Mucosa of rectum (tissue), 2 donors: ENCODE data around the gene CSTF1.

ENCODE experiments used
- H3K27ac ChIP-seq, 2 donors: one replicate each; pipeline ENCODE4 v1.7.0; 2013; ENCODE audit warnings: inconsistent platforms in 2 of 2, low read depth in 2 of 2, low read length in 2 of 2
- H3K27me3 ChIP-seq, 2 donors: one replicate each; pipeline ENCODE4 v1.7.0; 2013; ENCODE audit warnings: low read length in 2 of 2; ENCODE audit not compliant: control insufficient read depth in 2 of 2, insufficient read depth in 2 of 2
- H3K36me3 ChIP-seq, 2 donors: one replicate each; pipeline ENCODE4 v1.7.0; 2013; ENCODE audit warnings: low read length in 2 of 2; ENCODE audit not compliant: control insufficient read depth in 2 of 2, insufficient read depth in 2 of 2
- H3K4me1 ChIP-seq, 2 donors: one replicate each; pipeline ENCODE4 v1.7.0; 2013; ENCODE audit warnings: low read length in 2 of 2, mild to moderate bottlenecking in 1 of 2; ENCODE audit not compliant: control insufficient read depth in 2 of 2, insufficient read depth in 2 of 2
- H3K4me3 ChIP-seq, 2 donors: one replicate each; pipeline ENCODE4 v1.7.0; 2013; ENCODE audit warnings: low read length in 2 of 2
- H3K9ac ChIP-seq, 2 donors: one replicate each; pipeline ENCODE4 v1.7.0; 2013; ENCODE audit warnings: low read length in 2 of 2, low read depth in 1 of 2, mild to moderate bottlenecking in 1 of 2
- H3K9me3 ChIP-seq, 2 donors: one replicate each; pipeline ENCODE4 v1.7.0; 2013; ENCODE audit warnings: low read length in 2 of 2; ENCODE audit not compliant: control insufficient read depth in 2 of 2
- donor health status: healthy.
- donor health status: Normal muscosa, but diverticular disease.

The CSTF1 gene

DNA sequence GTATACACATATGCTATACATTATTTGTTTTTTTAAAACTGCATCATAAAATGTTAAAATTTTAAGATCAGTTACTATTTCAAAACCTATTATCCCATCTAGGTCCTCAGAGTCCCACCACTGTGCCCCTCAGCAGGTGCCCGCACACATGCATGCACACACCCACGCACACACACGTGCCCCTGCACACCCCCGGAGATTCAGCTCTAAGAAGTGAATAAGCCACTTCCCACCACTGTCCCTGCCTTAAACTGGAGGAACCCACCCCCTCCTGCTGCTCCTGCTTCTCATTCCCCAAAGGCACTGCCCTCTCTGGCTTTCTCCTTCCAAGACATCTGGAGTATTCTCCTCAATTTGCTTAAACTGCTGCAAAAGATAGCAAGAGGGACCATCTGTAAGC lies 39.1 kb upstream of the CSTF1 start:
- Histone ChIP-seq H3K9ac (no peak overlapping the region), H3K4me1 (peaks cover 0 to under 1% of the 10 kb centered on the region in 2 donors), H3K36me3 (no peaks in the 10 kb centered on the region), H3K27ac (no peak overlapping the region), H3K27me3 (no peaks in the 10 kb centered on the region), H3K4me3 (no peak overlapping the region), H3K9me3 (no peaks in the 10 kb centered on the region)

DNA sequence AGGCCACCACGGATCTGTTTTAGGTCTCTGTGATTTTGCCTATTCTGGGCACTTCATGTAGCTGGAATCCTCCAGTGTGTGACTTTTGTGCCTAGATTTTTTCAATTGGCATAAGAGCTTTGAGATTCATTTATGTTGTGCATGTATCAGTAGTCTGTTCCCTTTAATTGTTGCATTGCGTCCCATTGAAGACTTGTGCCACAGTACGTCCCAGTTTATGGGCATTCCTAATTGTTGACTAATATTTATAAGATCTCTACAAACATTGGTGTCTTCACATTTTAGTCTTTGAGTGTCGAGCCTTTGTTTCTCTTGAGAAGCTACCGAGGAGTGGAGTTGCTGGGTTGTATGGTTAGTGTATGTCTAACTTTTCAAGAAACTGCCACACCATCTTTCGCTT lies 34.4 kb upstream of the CSTF1 start:
- Histone ChIP-seq H3K4me1 (peaks cover 6 to 8% of the 10 kb centered on the region in 2 donors), H3K4me3 (peak overlapping the region in 1 of 2 donors; percentile 79), H3K27ac (no peak overlapping the region), H3K36me3 (no peaks in the 10 kb centered on the region), H3K9me3 (no peaks in the 10 kb centered on the region), H3K27me3 (no peaks in the 10 kb centered on the region), H3K9ac (no peak overlapping the region)

- H3K27ac ChIP-seq: peak within 1 kb of the TSS; percentile 0 to 48
- no peaks in the 10 kb centered on the region for H3K9me3 ChIP-seq
- no peaks in the 10 kb centered on the region for H3K36me3 ChIP-seq
- H3K4me1 ChIP-seq: peaks cover 6 to 8% of the 10 kb centered on the region in 2 donors
- H3K9ac ChIP-seq: peak within 1 kb of the TSS; percentile 65 to 83
- H3K27me3 ChIP-seq: no peaks in the 10 kb centered on the region
- H3K4me3 ChIP-seq: peak within 1 kb of the TSS; percentile 79 to 88
Observed at GRCh38 chr20:56358600-56359211, 33.7 kb upstream of the CSTF1 start, which contains the start of gene FAM210B. Gene FAM210B (plus strand): TSS chr20:56358974. CDS start chr20:56359006, 32 bp downstream.

- Histone ChIP-seq H3K27me3 (no peaks in the 10 kb centered on the region), H3K27ac (peak overlapping the region; percentile 0 to 48), H3K4me3 (peak overlapping the region; percentile 79 to 88), H3K36me3 (no peaks in the 10 kb centered on the region), H3K9me3 (no peaks in the 10 kb centered on the region), H3K4me1 (peaks cover 6 to 8% of the 10 kb centered on the region in 2 donors), H3K9ac (peak overlapping the region; percentile 65 to 83)
Observed at GRCh38 chr20:56359212-56360132, 33.0 kb upstream of the CSTF1 start.

- H3K9ac ChIP-seq: peak overlapping the region in 1 of 2 donors; percentile 83
- H3K27me3 ChIP-seq: no peaks in the 10 kb centered on the region
- H3K4me3 ChIP-seq: peak overlapping the region; percentile 79 to 88
- H3K36me3 ChIP-seq: peaks cover 0 to 2% of the 10 kb centered on the region in 2 donors
- H3K27ac ChIP-seq: peak overlapping the region in 1 of 2 donors; percentile 38
- no peaks in the 10 kb centered on the region for H3K9me3 ChIP-seq
- H3K4me1 ChIP-seq: peaks cover 6 to 8% of the 10 kb centered on the region in 2 donors
Observed at GRCh38 chr20:56360133-56360907, 32.1 kb upstream of the CSTF1 start.

DNA sequence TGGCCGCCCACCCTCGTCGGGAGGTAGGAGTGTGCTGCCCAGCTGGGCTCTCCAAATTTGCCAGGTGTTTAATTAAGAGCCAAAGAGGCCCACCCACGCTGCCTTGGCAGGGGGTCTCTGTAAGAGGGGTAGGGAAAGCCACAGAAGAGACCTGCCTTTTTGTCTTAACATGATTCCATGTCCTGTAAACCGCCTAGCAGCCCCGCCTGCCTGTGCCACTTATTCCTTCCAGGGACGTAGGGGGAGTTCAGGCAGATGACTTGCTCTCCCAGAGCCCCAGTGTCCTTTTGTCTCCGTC lies 31.6 kb upstream of the CSTF1 start:
- H3K27me3 ChIP-seq: no peaks in the 10 kb centered on the region
- H3K9ac ChIP-seq: no peak overlapping the region
- no peak overlapping the region for H3K4me3 ChIP-seq
- H3K36me3 ChIP-seq: peaks cover 0 to 3% of the 10 kb centered on the region in 2 donors
- H3K9me3 ChIP-seq: no peaks in the 10 kb centered on the region
- H3K4me1 ChIP-seq: peaks cover 6 to 8% of the 10 kb centered on the region in 2 donors
- no peak overlapping the region for H3K27ac ChIP-seq

GRCh38 chr20:56361900-56362299 lies 30.5 kb upstream of the CSTF1 start:
- H3K36me3 ChIP-seq: peaks cover 6 to 11% of the 10 kb centered on the region in 2 donors
- H3K4me3 ChIP-seq: no peak overlapping the region
- H3K9ac ChIP-seq: no peak overlapping the region
- no peaks in the 10 kb centered on the region for H3K9me3 ChIP-seq
- peaks cover 6 to 8% of the 10 kb centered on the region in 2 donors for H3K4me1 ChIP-seq
- no peak overlapping the region for H3K27ac ChIP-seq
- H3K27me3 ChIP-seq: no peaks in the 10 kb centered on the region

DNA sequence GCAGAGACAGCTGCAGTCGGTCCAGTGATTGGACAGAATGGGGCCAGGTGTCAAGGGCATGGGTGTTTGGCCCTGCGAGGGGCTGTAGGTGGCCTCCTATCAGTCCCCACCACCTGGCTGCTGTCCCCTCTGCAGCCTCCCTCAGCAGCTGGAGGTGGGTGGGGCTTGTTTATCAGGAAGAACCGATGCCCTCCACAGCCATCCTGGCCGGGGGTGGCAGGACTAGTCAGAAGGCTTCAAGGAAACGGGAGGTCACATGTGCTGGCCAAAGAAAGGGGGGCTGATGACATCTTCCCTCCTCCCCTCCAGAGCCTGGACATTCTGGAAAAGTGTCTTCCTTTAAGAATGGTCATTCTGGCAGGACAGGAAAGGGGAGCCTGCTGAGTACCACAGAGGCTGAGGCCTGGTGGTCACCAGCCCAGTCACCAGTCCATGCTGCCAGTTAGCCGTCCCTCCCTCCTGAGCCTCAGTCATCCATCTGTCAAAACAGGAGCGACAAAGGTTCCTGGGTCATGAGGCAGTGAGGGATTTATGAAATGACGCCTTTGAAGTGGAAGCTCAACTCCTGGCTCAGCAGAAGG lies 29.5 kb upstream of the CSTF1 start:
- Histone ChIP-seq H3K4me1 (peaks cover 6 to 8% of the 10 kb centered on the region in 2 donors), H3K27me3 (no peaks in the 10 kb centered on the region), H3K36me3 (peaks cover 6 to 13% of the 10 kb centered on the region in 2 donors), H3K9me3 (no peaks in the 10 kb centered on the region), H3K9ac (no peak overlapping the region), H3K4me3 (no peak overlapping the region), H3K27ac (no peak overlapping the region)

DNA sequence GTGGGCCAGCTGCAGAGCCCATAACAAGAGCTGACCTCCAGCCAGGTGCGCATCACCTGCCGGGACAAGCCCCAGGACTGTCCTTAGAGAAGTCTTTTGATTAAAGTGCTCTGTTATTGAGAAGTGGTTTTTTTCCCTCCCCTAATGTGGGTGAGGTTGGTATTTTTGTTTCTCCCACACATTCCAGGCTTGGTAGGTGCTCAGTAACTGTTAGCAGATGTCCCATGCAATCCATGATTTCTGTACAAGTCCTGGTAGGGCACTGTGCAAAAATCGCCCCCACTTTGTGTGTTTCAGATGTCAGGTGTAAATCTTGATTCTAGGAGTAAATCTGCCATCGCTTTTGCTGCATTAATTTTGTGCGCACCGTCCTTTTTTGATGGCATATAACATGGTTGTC lies 29.0 kb upstream of the CSTF1 start:
- Histone ChIP-seq H3K4me3 (no peak overlapping the region), H3K27ac (no peak overlapping the region), H3K27me3 (no peaks in the 10 kb centered on the region), H3K36me3 (peaks cover 6 to 13% of the 10 kb centered on the region in 2 donors), H3K4me1 (peaks cover 6 to 8% of the 10 kb centered on the region in 2 donors), H3K9me3 (no peaks in the 10 kb centered on the region), H3K9ac (no peak overlapping the region)
